Measurements from ENCODE around the gene C6orf15. TPM values are rescaled to one million over a fixed set of nuclear protein-coding genes. Genes with fewer than 3 reads are reported as not detected.

Gene C6orf15
- not detected in 2 replicates for total RNA-seq

GRCh38 chr6:31112478-31112877 lies at the start of gene C6orf15:
TSS of gene C6orf15 (minus strand) at chr6:31112575. CDS start at chr6:31112555, 20 bp downstream.

GRCh38 chr6:31158140-31158862 lies 45.9 kb upstream of the C6orf15 start, which contains the start of gene TCF19:
TSS of gene TCF19 (plus strand) at chr6:31158589. CDS start at chr6:31159470, 881 bp downstream.

GRCh38 chr6:31157513-31158139 lies 45.3 kb upstream of the C6orf15 start, which contains the start of gene CCHCR1:
TSS of gene CCHCR1 (minus strand) at chr6:31157802. CDS start at chr6:31157600, 202 bp downstream.

GRCh38 chr6:31138982-31139381 lies 26.6 kb upstream of the C6orf15 start, which contains the start of gene PSORS1C2:
TSS of gene PSORS1C2 (minus strand) at chr6:31139066. CDS start at chr6:31139026, 40 bp downstream.

GRCh38 chr6:31120151-31120915 lies 8.0 kb upstream of the C6orf15 start, which contains the start of gene CDSN:
TSS of gene CDSN (minus strand) at chr6:31120446. CDS start at chr6:31120419, 27 bp downstream.

GRCh38 chr6:31114541-31114878 lies 2.1 kb upstream of the C6orf15 start, which contains the start of gene PSORS1C1:
TSS of gene PSORS1C1 (plus strand) at chr6:31114800. CDS start at chr6:31129633, 14,833 bp downstream.

Other genes with a start within 250 kb of the C6orf15 start
- gene DDR1, start 228.1 kb downstream of the C6orf15 start, total RNA-seq = 12.1 and 46.8 TPM in 2 replicates
- 7.3 and 13.8 TPM in 2 replicates for gene GTF2H4, start 204.4 kb downstream of the C6orf15 start, total RNA-seq
- gene VARS2, start 198.3 kb downstream of the C6orf15 start, total RNA-seq = 14.4 and 16.5 TPM in 2 replicates
- not detected in 2 replicates for gene SFTA2, start 180.4 kb downstream of the C6orf15 start, total RNA-seq
- not detected in 2 replicates for gene MUCL3, start 171.6 kb downstream of the C6orf15 start, total RNA-seq
- not detected in 2 replicates for gene MUC21, start 128.9 kb downstream of the C6orf15 start, total RNA-seq
- gene MUC22, start 102.1 kb downstream of the C6orf15 start, total RNA-seq = not detected in 2 replicates
- 0.19 and 1.7 TPM in 2 replicates for gene PSORS1C1, start 2.2 kb upstream of the C6orf15 start, total RNA-seq
- gene CDSN, start 7.9 kb upstream of the C6orf15 start, total RNA-seq = under 0.01 TPM in 1 of 2 replicates, not detected in the other
- not detected in 2 replicates for gene PSORS1C2, start 26.5 kb upstream of the C6orf15 start, total RNA-seq
- gene CCHCR1, start 45.2 kb upstream of the C6orf15 start, total RNA-seq = 14.7 and 19.0 TPM in 2 replicates
- 3.7 and 42.6 TPM in 2 replicates for gene TCF19, start 46.0 kb upstream of the C6orf15 start, total RNA-seq
- gene POU5F1, start 58.1 kb upstream of the C6orf15 start, total RNA-seq = 0.38 and 3.4 TPM in 2 replicates
- 118 and 135 TPM in 2 replicates for gene HLA-C, start 159.5 kb upstream of the C6orf15 start, total RNA-seq
- 116 and 206 TPM in 2 replicates for gene HLA-B, start 244.6 kb upstream of the C6orf15 start, total RNA-seq

Measured in regular cardiac myocyte (primary cell).